Measurements from ENCODE around the gene OR2A12. TPM values are rescaled to one million over a fixed set of nuclear protein-coding genes. Genes with fewer than 3 reads are reported as not detected.

OR2A12 gene
- total RNA-seq, 1 experiment from 2014 or later: not detected

DNA sequence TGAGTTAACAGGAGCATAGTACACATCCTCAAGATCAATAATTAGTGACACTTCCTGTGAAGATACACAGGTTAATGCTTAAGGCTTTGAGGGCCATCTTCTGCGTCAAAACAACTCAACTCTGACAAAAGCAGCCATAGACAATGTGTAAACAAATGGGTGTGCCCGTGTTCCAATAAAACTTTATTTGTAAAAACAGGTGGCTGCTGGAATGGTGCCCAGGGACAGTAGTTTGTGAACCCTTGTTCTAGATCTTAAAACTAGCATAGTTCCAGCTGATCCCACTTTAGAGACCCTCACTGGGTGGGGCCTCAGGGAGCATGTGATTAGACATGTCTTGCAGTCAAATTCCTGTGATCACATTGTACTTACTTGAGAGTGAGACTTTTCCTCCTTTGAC is 44.7 kb downstream of the OR2A12 start:
- intact Hi-C loops (cut with micrococcal nuclease; ENCODE audit: unreplicated experiment): no loop called here
- BruUV-seq (replicated peaks): no TSS peak

DNA sequence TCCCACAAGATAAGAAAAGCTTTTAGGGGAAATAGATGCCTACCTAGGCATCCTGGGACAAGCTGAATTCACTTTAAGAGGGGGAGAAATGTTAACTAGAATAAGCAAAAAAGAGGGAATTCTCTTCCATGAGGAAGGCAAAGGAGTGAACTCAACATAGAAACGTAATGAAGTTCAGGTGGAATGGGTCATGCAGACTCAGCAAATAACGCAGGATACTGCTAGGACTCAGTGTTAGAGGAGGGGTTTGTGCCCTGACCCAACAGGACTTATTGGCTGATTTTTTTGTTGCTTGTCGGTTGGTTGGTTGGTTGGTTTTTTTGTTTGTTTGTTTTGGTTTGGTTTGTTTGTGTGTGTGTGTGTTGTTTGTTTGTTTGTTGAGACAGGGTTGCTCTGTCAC is 46.2 kb downstream of the OR2A12 start:
- intact Hi-C loops (cut with micrococcal nuclease; ENCODE audit: unreplicated experiment): no loop called here
- H3K4me1 Mint-ChIP-seq (ENCODE audit: low read depth, unreplicated experiment): no peaks in the 10 kb centered on the region
- H3K27me3 Mint-ChIP-seq (ENCODE audit: insufficient read depth, unreplicated experiment): no peaks in the 10 kb centered on the region
- no peaks in the 10 kb centered on the region for H3K27me3 ChIP-seq (replicated peaks; ENCODE audit: control insufficient read depth, insufficient read depth, low read length)
- TF ChIP-seq, protein P1, sequence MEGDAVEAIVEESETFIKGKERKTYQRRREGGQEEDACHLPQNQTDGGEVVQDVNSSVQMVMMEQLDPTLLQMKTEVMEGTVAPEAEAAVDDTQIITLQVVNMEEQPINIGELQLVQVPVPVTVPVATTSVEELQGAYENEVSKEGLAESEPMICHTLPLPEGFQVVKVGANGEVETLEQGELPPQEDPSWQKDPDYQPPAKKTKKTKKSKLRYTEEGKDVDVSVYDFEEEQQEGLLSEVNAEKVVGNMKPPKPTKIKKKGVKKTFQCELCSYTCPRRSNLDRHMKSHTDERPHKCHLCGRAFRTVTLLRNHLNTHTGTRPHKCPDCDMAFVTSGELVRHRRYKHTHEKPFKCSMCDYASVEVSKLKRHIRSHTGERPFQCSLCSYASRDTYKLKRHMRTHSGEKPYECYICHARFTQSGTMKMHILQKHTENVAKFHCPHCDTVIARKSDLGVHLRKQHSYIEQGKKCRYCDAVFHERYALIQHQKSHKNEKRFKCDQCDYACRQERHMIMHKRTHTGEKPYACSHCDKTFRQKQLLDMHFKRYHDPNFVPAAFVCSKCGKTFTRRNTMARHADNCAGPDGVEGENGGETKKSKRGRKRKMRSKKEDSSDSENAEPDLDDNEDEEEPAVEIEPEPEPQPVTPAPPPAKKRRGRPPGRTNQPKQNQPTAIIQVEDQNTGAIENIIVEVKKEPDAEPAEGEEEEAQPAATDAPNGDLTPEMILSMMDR (IDR thresholded peaks at IDR 0.05; ENCODE audit: insufficient read depth in 1 of 2, low read depth in 1 of 2, low read length in 1 of 2, severe bottlenecking in 1 of 2, unreplicated experiment in 1 of 2): no peak
- H3K9me3 ChIP-seq: no peaks in the 10 kb centered on the region
- H3K4me3 Mint-ChIP-seq (ENCODE audit: unreplicated experiment): no peak overlapping the region
- no peaks in the 10 kb centered on the region for H3K36me3 Mint-ChIP-seq (ENCODE audit: insufficient read depth, unreplicated experiment)
- no peak overlapping the region for H3K27ac Mint-ChIP-seq (ENCODE audit: unreplicated experiment)
- H3K4me3 ChIP-seq (ENCODE audit: low read depth, low read length): no peak overlapping the region
- H3K4me1 ChIP-seq: no peaks in the 10 kb centered on the region
- H3K9me3 Mint-ChIP-seq (ENCODE audit: unreplicated experiment): no peaks in the 10 kb centered on the region
- CTCF ChIA-PET: no interaction called here
- no peaks in the 10 kb centered on the region for H3K36me3 ChIP-seq (ENCODE audit: control insufficient read depth, insufficient read depth, low read length)
- POLR2A ChIA-PET: no interaction called here
- no TSS peak for BruUV-seq (replicated peaks)
- no peak for DNase-seq

More for the DNA sequence above, 44.7 kb downstream of the OR2A12 start:
- H3K27me3 ChIP-seq (replicated peaks; ENCODE audit: control insufficient read depth, insufficient read depth, low read length): no peaks in the 10 kb centered on the region
- Mint-ChIP-seq H3K27me3 (ENCODE audit: insufficient read depth, unreplicated experiment) (no peaks in the 10 kb centered on the region), H3K36me3 (ENCODE audit: insufficient read depth, unreplicated experiment) (no peaks in the 10 kb centered on the region), H3K9me3 (ENCODE audit: unreplicated experiment) (no peaks in the 10 kb centered on the region), H3K4me3 (ENCODE audit: unreplicated experiment) (no peak overlapping the region), H3K4me1 (ENCODE audit: low read depth, unreplicated experiment) (no peaks in the 10 kb centered on the region), H3K27ac (ENCODE audit: unreplicated experiment) (no peak overlapping the region)
- ChIA-PET CTCF (no interaction called here), POLR2A (no interaction called here)
- TF ChIP-seq, protein P1 (IDR thresholded peaks at IDR 0.05; ENCODE audit: insufficient read depth in 1 of 2, low read depth in 1 of 2, low read length in 1 of 2, severe bottlenecking in 1 of 2, unreplicated experiment in 1 of 2): no peak
- no peaks in the 10 kb centered on the region for H3K4me1 ChIP-seq
- no peaks in the 10 kb centered on the region for H3K9me3 ChIP-seq
- H3K4me3 ChIP-seq (ENCODE audit: low read depth, low read length): no peak overlapping the region
- no peaks in the 10 kb centered on the region for H3K36me3 ChIP-seq (ENCODE audit: control insufficient read depth, insufficient read depth, low read length)
- no peak for DNase-seq

DNA sequence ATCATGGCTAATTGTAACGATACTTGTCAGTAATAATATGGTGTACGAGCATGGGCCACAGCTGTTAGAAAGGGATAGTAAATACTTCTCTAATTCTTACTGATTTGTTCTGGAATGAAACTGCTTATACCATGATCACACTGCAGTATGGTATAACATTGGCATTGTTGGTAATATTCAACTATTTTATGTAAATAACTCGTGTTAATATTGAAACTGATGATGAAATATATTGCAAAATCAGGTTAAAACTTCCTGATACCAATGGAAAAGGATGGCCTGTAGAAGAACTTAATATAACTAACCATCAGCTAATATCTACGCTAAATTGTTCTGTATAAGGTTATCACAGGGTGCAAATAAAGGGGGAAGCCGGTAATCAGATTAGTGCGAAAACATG is 47.2 kb downstream of the OR2A12 start:
- no peaks in the 10 kb centered on the region for H3K4me1 Mint-ChIP-seq (ENCODE audit: low read depth, unreplicated experiment)
- Histone ChIP-seq H3K4me3 (ENCODE audit: low read depth, low read length) (no peak overlapping the region), H3K4me1 (no peaks in the 10 kb centered on the region), H3K27me3 (replicated peaks; ENCODE audit: control insufficient read depth, insufficient read depth, low read length) (no peaks in the 10 kb centered on the region), H3K9me3 (no peaks in the 10 kb centered on the region), H3K36me3 (ENCODE audit: control insufficient read depth, insufficient read depth, low read length) (no peaks in the 10 kb centered on the region)
- no peaks in the 10 kb centered on the region for H3K27me3 Mint-ChIP-seq (ENCODE audit: insufficient read depth, unreplicated experiment)
- TF ChIP-seq, protein P1 (IDR thresholded peaks at IDR 0.05; ENCODE audit: insufficient read depth in 1 of 2, low read depth in 1 of 2, low read length in 1 of 2, severe bottlenecking in 1 of 2, unreplicated experiment in 1 of 2): no peak
- ChIA-PET POLR2A (no interaction called here), CTCF (no interaction called here)
- H3K36me3 Mint-ChIP-seq (ENCODE audit: insufficient read depth, unreplicated experiment): no peaks in the 10 kb centered on the region
- no TSS peak for BruUV-seq (replicated peaks)
- DNase-seq: no peak
- H3K27ac Mint-ChIP-seq (ENCODE audit: unreplicated experiment): no peak overlapping the region
- intact Hi-C loops (cut with micrococcal nuclease; ENCODE audit: unreplicated experiment): no loop called here
- no peaks in the 10 kb centered on the region for H3K9me3 Mint-ChIP-seq (ENCODE audit: unreplicated experiment)
- H3K4me3 Mint-ChIP-seq (ENCODE audit: unreplicated experiment): no peak overlapping the region

Data from Caco-2 (cell line).